Stimulated activated CD8-positive, alpha-beta memory T cell treated with anti-CD3 and anti-CD28 coated beads, Interleukin-4, amount 100 ng/mL, for 24 hours (primary cell): ENCODE data around the gene BUD31.
"Not testable (repeated sequence)": the region's sequence is repeated elsewhere in the genome, so short reads cannot be mapped to it uniquely, and the experiment has no call there.

Experiments used
- DNase-seq: peaks from one replicate; pipeline ENCODE4 v3.0.0-alpha.2; 2020; ENCODE audit warnings: low read depth

The BUD31 gene

GRCh38 chr7:99399597-99399996 lies 9.2 kb upstream of the BUD31 start:
- DNase-seq = no peak

GRCh38 chr7:99402854-99403253 lies 5.9 kb upstream of the BUD31 start:
- no peak for DNase-seq

GRCh38 chr7:99403764-99404163 lies 5.0 kb upstream of the BUD31 start:
- no peak for DNase-seq

GRCh38 chr7:99404235-99404976 lies 4.4 kb upstream of the BUD31 start:
- DNase-seq = no peak

GRCh38 chr7:99404977-99405320 lies 3.8 kb upstream of the BUD31 start:
- no peak for DNase-seq

- no peak for DNase-seq
Observed at GRCh38 chr7:99406557-99406956, 2.2 kb upstream of the BUD31 start.

- no peak for DNase-seq
Observed at GRCh38 chr7:99407872-99408378, 844 bp upstream of the BUD31 start.

GRCh38 chr7:99409192-99409572 lies 413 bp downstream of the BUD31 start:
- DNase-seq = no peak

GRCh38 chr7:99409806-99410205 lies 1.0 kb downstream of the BUD31 start:
- DNase-seq = no peak

GRCh38 chr7:99410635-99411034 lies 1.9 kb downstream of the BUD31 start:
- DNase-seq = no peak

GRCh38 chr7:99415513-99416127 lies 6.9 kb downstream of the BUD31 start:
- DNase-seq = not testable (repeated sequence)

GRCh38 chr7:99418260-99418659 lies 9.5 kb downstream of the BUD31 start:
- DNase-seq = no peak

GRCh38 chr7:99419323-99420021 lies 10.7 kb downstream of the BUD31 start:
- no peak for DNase-seq

- DNase-seq = no peak
Observed at GRCh38 chr7:99420213-99420612, 11.4 kb downstream of the BUD31 start.

GRCh38 chr7:99420986-99421385 lies 12.2 kb downstream of the BUD31 start:
- DNase-seq = no peak

GRCh38 chr7:99422186-99422585 lies 13.4 kb downstream of the BUD31 start:
- DNase-seq = no peak

GRCh38 chr7:99422625-99423024 lies 13.9 kb downstream of the BUD31 start:
- no peak for DNase-seq

- DNase-seq = no peak
Observed at GRCh38 chr7:99424932-99425730, 16.4 kb downstream of the BUD31 start.

GRCh38 chr7:99428972-99429566 lies 20.3 kb downstream of the BUD31 start:
- no peak for DNase-seq

GRCh38 chr7:99429756-99430155 lies 21.0 kb downstream of the BUD31 start:
- no peak for DNase-seq

- DNase-seq = not testable (repeated sequence)
Observed at GRCh38 chr7:99431756-99432540, 23.2 kb downstream of the BUD31 start.
